Activated T-cell treated with anti-CD3 and anti-CD28 coated beads, Interleukin-2, amount 50 U/mL, for 24 hours (primary cell): ENCODE results near the gene SHISA5.
A peak's percentile ranks its signal among the peaks of the same experiment; 100 is the strongest.

Experiments
- DNase-seq: peaks from one replicate; pipeline ENCODE4 v3.0.0-alpha.2; 2020
- H3K27ac Mint-ChIP-seq: 2 replicates; pipeline ENCODE4 v1.8.0; 2020; ENCODE audit warnings: mild to moderate bottlenecking, mixed read lengths
- H3K27me3 Mint-ChIP-seq: 2 replicates; pipeline ENCODE4 v1.8.0; 2020; ENCODE audit warnings: mixed read lengths
- H3K36me3 Mint-ChIP-seq: 2 replicates; pipeline ENCODE4 v1.8.0; 2020; ENCODE audit warnings: low read depth, mixed read lengths
- H3K4me1 Mint-ChIP-seq: 2 replicates; pipeline ENCODE4 v1.8.0; 2020; ENCODE audit warnings: low read depth, mixed read lengths
- H3K4me3 Mint-ChIP-seq: 2 replicates; pipeline ENCODE4 v1.8.0; 2020; ENCODE audit warnings: mild to moderate bottlenecking, moderate library complexity, mixed read lengths
- H3K9me3 Mint-ChIP-seq: 2 replicates; pipeline ENCODE4 v1.8.0; 2020; ENCODE audit warnings: mixed read lengths

The SHISA5 gene

GRCh38 chr3:48440590-48440958 lies 63.4 kb downstream of the SHISA5 start:
- H3K4me3 Mint-ChIP-seq, result peak overlapping the region; percentile 94
- DNase-seq, result no peak
- H3K27ac Mint-ChIP-seq, result peak overlapping the region; percentile 97
- H3K36me3 Mint-ChIP-seq, result peaks cover 57% of the 10 kb centered on the region
- no peaks in the 10 kb centered on the region for H3K27me3 Mint-ChIP-seq
- H3K9me3 Mint-ChIP-seq, result no peaks in the 10 kb centered on the region
- peaks cover 42% of the 10 kb centered on the region for H3K4me1 Mint-ChIP-seq

GRCh38 chr3:48439820-48440589 lies 64.0 kb downstream of the SHISA5 start, which contains the start of the genes CCDC51 and TMA7:
CCDC51 (minus strand) TSS chr3:48440119; CDS start chr3:48435128, 4,991 bp downstream.
TMA7 (plus strand) TSS chr3:48440257; CDS start chr3:48440297, 40 bp downstream.
- Mint-ChIP-seq H3K4me3 (peak within 1 kb of the TSS; percentile 94), H3K36me3 (peaks cover 55% of the 10 kb centered on the region), H3K27ac (peak within 1 kb of the TSS; percentile 97), H3K9me3 (no peaks in the 10 kb centered on the region), H3K4me1 (peaks cover 40% of the 10 kb centered on the region), H3K27me3 (no peaks in the 10 kb centered on the region)
- DNase-seq, result peak; percentile 99

GRCh38 chr3:48437812-48438211 lies 66.2 kb downstream of the SHISA5 start:
- no peaks in the 10 kb centered on the region for H3K9me3 Mint-ChIP-seq
- peaks cover 54% of the 10 kb centered on the region for H3K36me3 Mint-ChIP-seq
- H3K27ac Mint-ChIP-seq, result no peak overlapping the region
- DNase-seq, result no peak
- H3K4me1 Mint-ChIP-seq, result peaks cover 38% of the 10 kb centered on the region
- H3K27me3 Mint-ChIP-seq, result no peaks in the 10 kb centered on the region
- no peak overlapping the region for H3K4me3 Mint-ChIP-seq

- Mint-ChIP-seq H3K27ac (no peak overlapping the region), H3K4me1 (peaks cover 31% of the 10 kb centered on the region), H3K9me3 (no peaks in the 10 kb centered on the region), H3K27me3 (no peaks in the 10 kb centered on the region), H3K36me3 (peaks cover 54% of the 10 kb centered on the region), H3K4me3 (no peak overlapping the region)
- no peak for DNase-seq
Measured at GRCh38 chr3:48436855-48437254, 67.1 kb downstream of the SHISA5 start.

- H3K4me3 Mint-ChIP-seq, result no peak overlapping the region
Measured at GRCh38 chr3:48436477-48436787, 67.5 kb downstream of the SHISA5 start.

GRCh38 chr3:48435774-48436476 lies 68.0 kb downstream of the SHISA5 start:
- Mint-ChIP-seq H3K4me3 (no peak overlapping the region), H3K9me3 (no peaks in the 10 kb centered on the region), H3K36me3 (peaks cover 55% of the 10 kb centered on the region), H3K4me1 (peaks cover 26% of the 10 kb centered on the region), H3K27me3 (no peaks in the 10 kb centered on the region), H3K27ac (no peak overlapping the region)
- DNase-seq, result peak; percentile 88

More at GRCh38 chr3:48436477-48436787, 67.5 kb downstream of the SHISA5 start:
- peaks cover 54% of the 10 kb centered on the region for H3K36me3 Mint-ChIP-seq
- H3K27ac Mint-ChIP-seq, result no peak overlapping the region
- H3K9me3 Mint-ChIP-seq, result no peaks in the 10 kb centered on the region
- no peaks in the 10 kb centered on the region for H3K27me3 Mint-ChIP-seq
- H3K4me1 Mint-ChIP-seq, result peaks cover 26% of the 10 kb centered on the region
- no peak for DNase-seq

- no peak for DNase-seq
- Mint-ChIP-seq H3K9me3 (no peaks in the 10 kb centered on the region), H3K27ac (peak overlapping the region; percentile 2), H3K4me1 (peaks cover 30% of the 10 kb centered on the region), H3K36me3 (peaks cover 52% of the 10 kb centered on the region), H3K4me3 (no peak overlapping the region), H3K27me3 (no peaks in the 10 kb centered on the region)
Measured at GRCh38 chr3:48435223-48435595, 68.8 kb downstream of the SHISA5 start.

- Mint-ChIP-seq H3K27me3 (no peaks in the 10 kb centered on the region), H3K4me1 (peaks cover 31% of the 10 kb centered on the region), H3K36me3 (peaks cover 47% of the 10 kb centered on the region), H3K4me3 (no peak overlapping the region), H3K27ac (no peak overlapping the region), H3K9me3 (no peaks in the 10 kb centered on the region)
- no peak for DNase-seq
Measured at GRCh38 chr3:48434591-48435222, 69.3 kb downstream of the SHISA5 start.

GRCh38 chr3:48433472-48434118 lies 70.4 kb downstream of the SHISA5 start:
- peaks cover 25% of the 10 kb centered on the region for H3K4me1 Mint-ChIP-seq
- no peaks in the 10 kb centered on the region for H3K27me3 Mint-ChIP-seq
- no peak overlapping the region for H3K4me3 Mint-ChIP-seq
- no peaks in the 10 kb centered on the region for H3K9me3 Mint-ChIP-seq
- DNase-seq, result no peak
- H3K27ac Mint-ChIP-seq, result no peak overlapping the region
- peaks cover 46% of the 10 kb centered on the region for H3K36me3 Mint-ChIP-seq

GRCh38 chr3:48432411-48433371 lies 71.3 kb downstream of the SHISA5 start:
- peaks cover 6% of the 10 kb centered on the region for H3K27me3 Mint-ChIP-seq
- H3K4me1 Mint-ChIP-seq, result peaks cover 20% of the 10 kb centered on the region
- H3K4me3 Mint-ChIP-seq, result no peak overlapping the region
- H3K27ac Mint-ChIP-seq, result no peak overlapping the region
- peaks cover 46% of the 10 kb centered on the region for H3K36me3 Mint-ChIP-seq
- no peak for DNase-seq
- no peaks in the 10 kb centered on the region for H3K9me3 Mint-ChIP-seq

GRCh38 chr3:48431224-48432029 lies 72.5 kb downstream of the SHISA5 start:
- Mint-ChIP-seq H3K4me3 (peak overlapping the region; percentile 37), H3K9me3 (no peaks in the 10 kb centered on the region), H3K27ac (peak overlapping the region; percentile 19), H3K27me3 (peaks cover 6% of the 10 kb centered on the region), H3K36me3 (peaks cover 46% of the 10 kb centered on the region), H3K4me1 (peaks cover 19% of the 10 kb centered on the region)
- no peak for DNase-seq

- H3K4me1 Mint-ChIP-seq, result peaks cover 19% of the 10 kb centered on the region
- peaks cover 46% of the 10 kb centered on the region for H3K36me3 Mint-ChIP-seq
- H3K27me3 Mint-ChIP-seq, result peaks cover 6% of the 10 kb centered on the region
Measured at GRCh38 chr3:48430708-48431101, 73.3 kb downstream of the SHISA5 start.

More at GRCh38 chr3:48430708-48431101, 73.3 kb downstream of the SHISA5 start:
- peak overlapping the region; percentile 19 for H3K27ac Mint-ChIP-seq
- DNase-seq, result no peak
- no peaks in the 10 kb centered on the region for H3K9me3 Mint-ChIP-seq
- peak overlapping the region; percentile 72 for H3K4me3 Mint-ChIP-seq
